Sigmoid colon (tissue), 4 donors: ENCODE results near the gene PLPP3.

Experiments used
- EP300 ChIP-seq, 4 donors: sonication (generic); formaldehyde crosslinking; IDR thresholded peaks; one replicate each; pipeline ENCODE4 v1.6.1; 2017; ENCODE audit warnings: antibody characterized with exemption in 4 of 4
- POLR2A ChIP-seq, 2 donors: fragments of 450-650 bp; IDR thresholded peaks; one replicate each; pipeline ENCODE4 v1.6.1; 2016; ENCODE audit warnings: antibody characterized with exemption in 2 of 2, mild to moderate bottlenecking in 2 of 2, moderate library complexity in 2 of 2
- TF ChIP-seq, protein P1 (sequence below), 4 experiments: fragments of 450-650 bp in 3 of 4; fragments of 200-600 bp in 1 of 4; IDR thresholded peaks; one replicate each; pipeline ENCODE4 v1.5.1; 2016 to 2019; ENCODE audit warnings: antibody characterized with exemption in 4 of 4, mild to moderate bottlenecking in 3 of 4, moderate library complexity in 2 of 4

DNA sequence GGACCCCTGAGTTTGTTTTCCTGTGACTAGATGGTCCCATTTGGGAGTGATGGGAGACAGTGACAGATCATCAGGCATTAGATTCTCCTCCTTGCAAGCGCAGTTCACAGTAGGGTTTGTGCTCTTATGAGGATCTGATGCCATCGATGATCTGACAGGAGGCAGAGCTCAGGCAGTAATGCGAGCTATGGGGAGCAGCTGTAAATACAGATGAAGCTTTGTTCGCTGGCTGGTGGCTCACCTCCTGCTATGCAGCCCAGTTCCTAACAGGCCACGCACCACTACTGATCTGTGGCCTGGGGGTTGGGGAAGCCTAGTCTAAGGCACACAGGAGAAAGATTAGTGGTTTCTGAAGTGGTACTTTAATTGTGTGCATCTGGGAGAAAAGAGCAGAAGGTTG lies 7.1 kb upstream of the PLPP3 start:
- TF ChIP-seq, protein P1, sequence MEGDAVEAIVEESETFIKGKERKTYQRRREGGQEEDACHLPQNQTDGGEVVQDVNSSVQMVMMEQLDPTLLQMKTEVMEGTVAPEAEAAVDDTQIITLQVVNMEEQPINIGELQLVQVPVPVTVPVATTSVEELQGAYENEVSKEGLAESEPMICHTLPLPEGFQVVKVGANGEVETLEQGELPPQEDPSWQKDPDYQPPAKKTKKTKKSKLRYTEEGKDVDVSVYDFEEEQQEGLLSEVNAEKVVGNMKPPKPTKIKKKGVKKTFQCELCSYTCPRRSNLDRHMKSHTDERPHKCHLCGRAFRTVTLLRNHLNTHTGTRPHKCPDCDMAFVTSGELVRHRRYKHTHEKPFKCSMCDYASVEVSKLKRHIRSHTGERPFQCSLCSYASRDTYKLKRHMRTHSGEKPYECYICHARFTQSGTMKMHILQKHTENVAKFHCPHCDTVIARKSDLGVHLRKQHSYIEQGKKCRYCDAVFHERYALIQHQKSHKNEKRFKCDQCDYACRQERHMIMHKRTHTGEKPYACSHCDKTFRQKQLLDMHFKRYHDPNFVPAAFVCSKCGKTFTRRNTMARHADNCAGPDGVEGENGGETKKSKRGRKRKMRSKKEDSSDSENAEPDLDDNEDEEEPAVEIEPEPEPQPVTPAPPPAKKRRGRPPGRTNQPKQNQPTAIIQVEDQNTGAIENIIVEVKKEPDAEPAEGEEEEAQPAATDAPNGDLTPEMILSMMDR (IDR thresholded peaks at IDR 0.05): no peak
- TF ChIP-seq EP300 (IDR thresholded peaks at IDR 0.05) (no peak), POLR2A (IDR thresholded peaks at IDR 0.05) (no peak)
